Lower leg skin (tissue), 4 donors: ENCODE results near the gene PRKCQ. TPM values are rescaled to one million over a fixed set of nuclear protein-coding genes. Genes with fewer than 3 reads are reported as not detected.

Experiments used
- DNase-seq, 2 donors: peaks; one replicate each; pipeline ENCODE4 v3.0.0-alpha.2; 2019; ENCODE audit warnings: low spot score in 2 of 2
- H3K4me3 ChIP-seq: fragments of 200-600 bp; sonication (generic); 2 replicates; pipeline ENCODE4 v1.5.1; 2017; ENCODE audit warnings: mild to moderate bottlenecking, low read depth; ENCODE audit not compliant: poor library complexity, severe bottlenecking
- CTCF ChIP-seq, 3 donors: fragments of 450-650 bp; IDR thresholded peaks; one replicate each; pipeline ENCODE4 v1.5.1; 2016; ENCODE audit warnings: antibody characterized with exemption in 3 of 3, mild to moderate bottlenecking in 3 of 3, moderate library complexity in 2 of 3
- POLR2A ChIP-seq, 2 donors: fragments of 450-650 bp; IDR thresholded peaks; one replicate each; pipeline ENCODE4 v1.6.1; 2016 to 2017; ENCODE audit warnings: antibody characterized with exemption in 2 of 2, mild to moderate bottlenecking in 1 of 2, moderate library complexity in 1 of 2
- WGBS, 2 donors: methylation state at CpG; one replicate each; pipeline ENCODE4 v1.1.5; 2018; 5-methylcytosine and 5-hydroxymethylcytosine counted together
- intact Hi-C: fragments of 100-400 bp; cut with DNase I; formaldehyde crosslinking; loops from one replicate; pipeline ENCODE4 v1.15.0; 2023; ENCODE audit warnings: low total_unique reads
- total RNA-seq, 4 donors: library from RNA; depleted of rRNA; stranded (reverse); fragments of >200 nt; gene quantifications; one replicate each; pipeline ENCODE4 v1.1.0, GENCODE V29; 2016

Gene PRKCQ
- under 1 TPM in 2 of 4 donors, not detected in 2; 0.06 to 0.17 TPM for total RNA-seq

- 0 to 6% methylated on average over 11 to 22 of the region's 41 CpGs for WGBS, 2 donors
- TF ChIP-seq POLR2A (IDR thresholded peaks at IDR 0.05) (no peak), CTCF (IDR thresholded peaks at IDR 0.05) (no peak)
- intact Hi-C loops: no loop called here
These were observed at the start of gene PRKCQ for GRCh38 chr10:6579904-6580278. TSS of gene PRKCQ (minus strand) at chr10:6580276. CDS start at chr10:6515135, 65,141 bp downstream.

GRCh38 chr10:6625428-6625827, 45.4 kb upstream of the PRKCQ start:
- TF ChIP-seq CTCF (IDR thresholded peaks at IDR 0.05) (no peak), POLR2A (IDR thresholded peaks at IDR 0.05) (no peak)
- intact Hi-C loops: no loop called here
- WGBS, 2 donors: 84 to 87% methylated on average over 4 of the region's 4 CpGs
- no peak for DNase-seq
- no peak overlapping the region for H3K4me3 ChIP-seq

More at GRCh38 chr10:6579904-6580278, at the start of gene PRKCQ:
- H3K4me3 ChIP-seq: peak within 1 kb of the TSS; percentile 49
- peak in 1 of 2 donors; percentile 84 for DNase-seq

- 56 to 71% methylated on average over 3 of the region's 3 CpGs for WGBS, 2 donors
- no peak overlapping the region for H3K4me3 ChIP-seq
- no peak for TF ChIP-seq CTCF (IDR thresholded peaks at IDR 0.05)
- intact Hi-C loops: no loop called here
- DNase-seq: no peak
These were observed 44.3 kb upstream of the PRKCQ start for GRCh38 chr10:6624392-6624791.

GRCh38 chr10:6622921-6623320, 42.8 kb upstream of the PRKCQ start:
- H3K4me3 ChIP-seq: no peak overlapping the region
- no peak for DNase-seq
- intact Hi-C loops: no loop called here
- WGBS, 2 donors: 74 to 92% methylated on average over 5 of the region's 5 CpGs
- TF ChIP-seq CTCF (IDR thresholded peaks at IDR 0.05): no peak
- TF ChIP-seq POLR2A (IDR thresholded peaks at IDR 0.05): no peak

GRCh38 chr10:6621536-6621935, 41.5 kb upstream of the PRKCQ start:
- WGBS, 2 donors: 53 to 63% methylated on average over 5 of the region's 5 CpGs
- H3K4me3 ChIP-seq: no peak overlapping the region
- no peak for DNase-seq
- intact Hi-C loops: no loop called here
- TF ChIP-seq POLR2A (IDR thresholded peaks at IDR 0.05) (no peak), CTCF (IDR thresholded peaks at IDR 0.05) (no peak)

- no peak for DNase-seq
- H3K4me3 ChIP-seq: no peak overlapping the region
- WGBS, 2 donors: 60 to 73% methylated on average over 12 of the region's 12 CpGs
- intact Hi-C loops: no loop called here
- TF ChIP-seq POLR2A (IDR thresholded peaks at IDR 0.05): no peak
These were observed 39.6 kb upstream of the PRKCQ start for GRCh38 chr10:6619660-6620059.
